ENCODE data around the gene RAD9A.

GRCh38 chr11:67428052-67429001, 36.5 kb downstream of the RAD9A start, which contains the start of gene RPS6KB2:
- no peak for TF ChIP-seq CTCF (IDR thresholded peaks at IDR 0.05; ENCODE audit: low read length)
- TF ChIP-seq EZH2 (IDR thresholded peaks at IDR 0.05; ENCODE audit: borderline replicate concordance, low read length) = no peak

All from OCI-LY1 (cell line).